ENCODE results near the gene C8B.

Gene C8B

DNA sequence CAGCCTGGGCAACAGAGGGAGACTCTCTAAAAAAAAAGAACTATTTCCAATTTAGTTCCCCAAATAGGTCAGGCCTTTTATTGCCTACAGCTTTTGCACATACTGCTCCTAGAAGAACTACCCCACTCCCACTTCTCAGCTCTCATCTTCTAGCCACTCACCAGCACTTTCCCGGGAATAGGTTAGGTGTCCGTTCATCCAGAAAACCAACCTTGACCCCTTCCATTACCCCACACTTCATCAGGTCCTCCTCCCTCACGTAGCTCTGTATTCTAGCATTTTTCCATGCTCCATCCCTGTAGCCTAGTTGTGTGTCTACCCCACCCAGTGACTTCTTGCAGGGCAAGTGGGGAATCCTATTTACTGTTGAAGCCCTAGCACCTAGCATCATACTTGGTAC, 42.6 kb downstream of the C8B start:
- Histone ChIP-seq H3K27me3 (ENCODE audit: control insufficient read depth, low read length) (no peaks in the 10 kb centered on the region), H3F3A (ENCODE audit: control insufficient read depth, insufficient read depth) (no peaks in the 10 kb centered on the region), H3K9me2 (replicated peaks; ENCODE audit: control insufficient read depth, low read length) (no peaks in the 10 kb centered on the region), H3K79me2 (ENCODE audit: control insufficient read depth, low read length) (no peaks in the 10 kb centered on the region), H3K4me3 (ENCODE audit: low read length) (no peak overlapping the region), H3K4me2 (ENCODE audit: low read length) (no peak overlapping the region), H3K4me1 (ENCODE audit: control insufficient read depth, low read length) (no peaks in the 10 kb centered on the region), H3K36me3 (ENCODE audit: control insufficient read depth, low read length) (no peaks in the 10 kb centered on the region), H3K9me3 (ENCODE audit: control insufficient read depth, insufficient read depth, low read length) (no peaks in the 10 kb centered on the region), H4K20me1 (ENCODE audit: control insufficient read depth, insufficient read depth, low read depth, low read length) (no peaks in the 10 kb centered on the region), H3K27ac (ENCODE audit: low read depth, low read length) (no peak overlapping the region)
- no peak for TF ChIP-seq EZH2phosphoT487 (IDR thresholded peaks at IDR 0.05; ENCODE audit: borderline replicate concordance, low read length)
- TF ChIP-seq, protein P1, sequence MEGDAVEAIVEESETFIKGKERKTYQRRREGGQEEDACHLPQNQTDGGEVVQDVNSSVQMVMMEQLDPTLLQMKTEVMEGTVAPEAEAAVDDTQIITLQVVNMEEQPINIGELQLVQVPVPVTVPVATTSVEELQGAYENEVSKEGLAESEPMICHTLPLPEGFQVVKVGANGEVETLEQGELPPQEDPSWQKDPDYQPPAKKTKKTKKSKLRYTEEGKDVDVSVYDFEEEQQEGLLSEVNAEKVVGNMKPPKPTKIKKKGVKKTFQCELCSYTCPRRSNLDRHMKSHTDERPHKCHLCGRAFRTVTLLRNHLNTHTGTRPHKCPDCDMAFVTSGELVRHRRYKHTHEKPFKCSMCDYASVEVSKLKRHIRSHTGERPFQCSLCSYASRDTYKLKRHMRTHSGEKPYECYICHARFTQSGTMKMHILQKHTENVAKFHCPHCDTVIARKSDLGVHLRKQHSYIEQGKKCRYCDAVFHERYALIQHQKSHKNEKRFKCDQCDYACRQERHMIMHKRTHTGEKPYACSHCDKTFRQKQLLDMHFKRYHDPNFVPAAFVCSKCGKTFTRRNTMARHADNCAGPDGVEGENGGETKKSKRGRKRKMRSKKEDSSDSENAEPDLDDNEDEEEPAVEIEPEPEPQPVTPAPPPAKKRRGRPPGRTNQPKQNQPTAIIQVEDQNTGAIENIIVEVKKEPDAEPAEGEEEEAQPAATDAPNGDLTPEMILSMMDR (IDR thresholded peaks at IDR 0.05; ENCODE audit: low read depth, low read length, poor library complexity, severe bottlenecking) = no peak

DNA sequence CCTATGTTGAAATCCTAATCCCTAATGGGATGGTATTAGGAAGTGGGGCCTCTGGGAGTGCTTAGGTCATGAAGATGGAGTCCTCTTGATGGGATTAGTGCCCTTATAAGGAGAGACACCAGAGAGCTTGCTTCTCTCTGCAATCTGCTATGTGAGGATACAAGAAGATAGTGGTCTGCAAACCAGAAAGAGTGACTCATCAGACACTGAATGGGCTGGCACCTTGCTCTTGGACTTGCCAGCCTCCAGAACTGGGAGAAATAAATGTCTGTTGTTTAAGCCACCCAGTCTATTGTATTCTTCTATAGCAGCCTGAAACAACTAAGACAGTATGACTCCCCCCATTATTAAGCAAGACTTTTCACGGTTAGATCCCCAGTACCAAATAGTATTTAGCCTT, 43.3 kb downstream of the C8B start:
- H3K36me3 ChIP-seq (ENCODE audit: control insufficient read depth, low read length) = no peaks in the 10 kb centered on the region
- H3K4me2 ChIP-seq (ENCODE audit: low read length) = no peak overlapping the region
- no peak overlapping the region for H3K4me3 ChIP-seq (ENCODE audit: low read length)
- H3K9me2 ChIP-seq (replicated peaks; ENCODE audit: control insufficient read depth, low read length) = no peaks in the 10 kb centered on the region
- no peaks in the 10 kb centered on the region for H3K4me1 ChIP-seq (ENCODE audit: control insufficient read depth, low read length)
- TF ChIP-seq, protein P1 (IDR thresholded peaks at IDR 0.05; ENCODE audit: low read depth, low read length, poor library complexity, severe bottlenecking) = no peak
- no peak for TF ChIP-seq EZH2phosphoT487 (IDR thresholded peaks at IDR 0.05; ENCODE audit: borderline replicate concordance, low read length)
- H3K27ac ChIP-seq (ENCODE audit: low read depth, low read length) = no peak overlapping the region
- no peaks in the 10 kb centered on the region for H4K20me1 ChIP-seq (ENCODE audit: control insufficient read depth, insufficient read depth, low read depth, low read length)
- H3F3A ChIP-seq (ENCODE audit: control insufficient read depth, insufficient read depth) = no peaks in the 10 kb centered on the region
- H3K9me3 ChIP-seq (ENCODE audit: control insufficient read depth, insufficient read depth, low read length) = no peaks in the 10 kb centered on the region
- H3K79me2 ChIP-seq (ENCODE audit: control insufficient read depth, low read length) = no peaks in the 10 kb centered on the region
- H3K27me3 ChIP-seq (ENCODE audit: control insufficient read depth, low read length) = no peaks in the 10 kb centered on the region

DNA sequence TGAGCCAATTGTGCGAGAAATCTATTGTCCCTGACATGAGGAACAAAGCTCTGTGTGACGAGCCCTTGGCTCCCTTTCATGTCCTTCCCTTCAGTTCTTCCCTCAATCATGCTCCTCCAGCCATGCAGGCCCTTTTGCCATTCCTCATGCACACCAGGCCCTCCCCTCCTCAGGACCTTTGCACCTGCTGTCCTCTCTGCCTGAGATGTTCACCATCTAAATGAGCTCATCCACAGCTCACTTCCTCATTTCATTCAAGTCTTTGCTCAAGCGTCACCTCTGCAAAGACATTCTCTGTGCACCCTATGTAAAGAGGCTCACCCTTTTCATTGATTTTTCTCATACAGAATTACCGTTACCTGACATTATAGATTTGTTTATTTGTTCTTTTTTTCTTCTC, 43.7 kb downstream of the C8B start:
- Histone ChIP-seq H3K27me3 (ENCODE audit: control insufficient read depth, low read length) (no peaks in the 10 kb centered on the region), H3K9me3 (ENCODE audit: control insufficient read depth, insufficient read depth, low read length) (no peaks in the 10 kb centered on the region), H3K4me2 (ENCODE audit: low read length) (no peak overlapping the region), H3K27ac (ENCODE audit: low read depth, low read length) (no peak overlapping the region), H3K9me2 (replicated peaks; ENCODE audit: control insufficient read depth, low read length) (no peaks in the 10 kb centered on the region), H3K4me3 (ENCODE audit: low read length) (no peak overlapping the region), H3K79me2 (ENCODE audit: control insufficient read depth, low read length) (no peaks in the 10 kb centered on the region), H3F3A (ENCODE audit: control insufficient read depth, insufficient read depth) (no peaks in the 10 kb centered on the region), H4K20me1 (ENCODE audit: control insufficient read depth, insufficient read depth, low read depth, low read length) (no peaks in the 10 kb centered on the region), H3K36me3 (ENCODE audit: control insufficient read depth, low read length) (no peaks in the 10 kb centered on the region), H3K4me1 (ENCODE audit: control insufficient read depth, low read length) (no peaks in the 10 kb centered on the region)
- TF ChIP-seq EZH2phosphoT487 (IDR thresholded peaks at IDR 0.05; ENCODE audit: borderline replicate concordance, low read length) = no peak
- TF ChIP-seq, protein P1 (IDR thresholded peaks at IDR 0.05; ENCODE audit: low read depth, low read length, poor library complexity, severe bottlenecking) = no peak

DNA sequence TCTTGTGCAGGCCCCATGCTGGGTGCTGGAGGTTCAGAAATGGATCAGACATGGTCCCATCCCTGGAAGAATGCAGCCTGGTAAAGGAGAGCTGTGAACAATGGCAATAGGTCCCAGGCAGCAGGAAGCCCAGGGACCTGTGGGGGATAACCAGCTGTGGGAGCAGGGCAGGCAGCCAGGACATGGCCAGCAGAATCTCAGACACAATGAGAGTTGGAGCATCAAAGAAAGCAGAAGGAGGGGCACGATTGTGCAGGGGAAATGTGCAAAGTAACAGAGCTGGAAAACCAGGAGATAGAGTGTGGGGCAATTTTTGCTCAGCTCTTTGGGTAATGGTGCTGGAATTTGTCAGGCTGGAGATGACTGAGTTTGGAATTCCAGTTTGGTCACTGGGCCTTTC, 44.3 kb downstream of the C8B start:
- Histone ChIP-seq H3K36me3 (ENCODE audit: control insufficient read depth, low read length) (no peaks in the 10 kb centered on the region), H4K20me1 (ENCODE audit: control insufficient read depth, insufficient read depth, low read depth, low read length) (no peaks in the 10 kb centered on the region), H3F3A (ENCODE audit: control insufficient read depth, insufficient read depth) (no peaks in the 10 kb centered on the region), H3K4me3 (ENCODE audit: low read length) (no peak overlapping the region), H3K27ac (ENCODE audit: low read depth, low read length) (no peak overlapping the region), H3K4me1 (ENCODE audit: control insufficient read depth, low read length) (no peaks in the 10 kb centered on the region), H3K27me3 (ENCODE audit: control insufficient read depth, low read length) (no peaks in the 10 kb centered on the region), H3K9me3 (ENCODE audit: control insufficient read depth, insufficient read depth, low read length) (no peaks in the 10 kb centered on the region), H3K79me2 (ENCODE audit: control insufficient read depth, low read length) (no peaks in the 10 kb centered on the region), H3K9me2 (replicated peaks; ENCODE audit: control insufficient read depth, low read length) (no peaks in the 10 kb centered on the region), H3K4me2 (ENCODE audit: low read length) (no peak overlapping the region)
- no peak for TF ChIP-seq EZH2phosphoT487 (IDR thresholded peaks at IDR 0.05; ENCODE audit: borderline replicate concordance, low read length)
- TF ChIP-seq, protein P1 (IDR thresholded peaks at IDR 0.05; ENCODE audit: low read depth, low read length, poor library complexity, severe bottlenecking) = no peak

Measured in DOHH2 (cell line).